T-cell (primary cell): Measurements from ENCODE around the gene NOB1. TPM values are rescaled to one million over a fixed set of nuclear protein-coding genes. Genes with fewer than 3 reads are reported as not detected.
"Not testable (repeated sequence)": the region's sequence is repeated elsewhere in the genome, so short reads cannot be mapped to it uniquely, and the experiment has no call there.

Source experiments
- ATAC-seq, 4 experiments: fragments of 200-7000 bp in 3 of 4; fragments of 150-1000 bp in 1 of 4; cut with Tn5 transposase; replicated peaks in 1 of 4; 1 replicate in 3 of 4; 2 replicates in 1 of 4; pipeline ENCODE4 v1.10.0; 2021; ENCODE audit warnings: moderate library complexity in 3 of 4, mild to moderate bottlenecking in 2 of 4, moderate number of reproducible peaks in 1 of 4
- CTCF ChIA-PET, 2 donors: fragments of 300-600 bp; sonication (Branson Sonifier 250); formaldehyde crosslinking; loops; one replicate each; lab custom pipeline; 2022; ENCODE audit warnings: antibody characterized with exemption in 2 of 2; lab: Charles Lee
- POLR2A ChIA-PET, 2 donors: fragments of 300-600 bp; sonication (Branson Sonifier 250); formaldehyde crosslinking; loops; one replicate each; lab custom pipeline; 2022; ENCODE audit warnings: antibody characterized with exemption in 2 of 2; lab: Charles Lee
- DNase-seq, 35 experiments: peaks; one replicate each; pipeline versions ENCODE4 v3.0.0 to v3.0.0-alpha.2; 2013 to 2023
- H3K27ac ChIP-seq: one replicate; pipeline ENCODE4 v1.5.1; 2013; ENCODE audit warnings: low read length
- H3K27me3 ChIP-seq, 2 experiments: replicated peaks in 1 of 2; 1 replicate in 1 of 2; 2 replicates in 1 of 2; pipeline versions ENCODE4 v1.6.1 to v1.7.0; 2013; ENCODE audit warnings: low read length in 1 of 2, mixed read lengths in 1 of 2; ENCODE audit not compliant: control insufficient read depth in 2 of 2, insufficient read depth in 2 of 2; ENCODE audit errors: extremely low read depth in 1 of 2
- H3K36me3 ChIP-seq, 2 donors: 1 replicate in 1 of 2; 2 replicates in 1 of 2; pipeline versions ENCODE4 v1.6.1 to v1.7.0; 2013; ENCODE audit warnings: low read length in 1 of 2; ENCODE audit not compliant: control insufficient read depth in 2 of 2, insufficient read depth in 1 of 2; ENCODE audit errors: extremely low read depth in 1 of 2
- H3K4me1 ChIP-seq, 2 experiments: 1 replicate in 1 of 2; 2 replicates in 1 of 2; pipeline versions ENCODE4 v1.6.1 to v1.7.0; 2013; ENCODE audit warnings: low read length in 2 of 2, mixed read lengths in 1 of 2; ENCODE audit not compliant: insufficient read depth in 2 of 2, control insufficient read depth in 1 of 2; ENCODE audit errors: extremely low read depth in 1 of 2
- H3K4me3 ChIP-seq, 2 donors: 1 replicate in 1 of 2; 2 replicates in 1 of 2; pipeline versions ENCODE4 v1.5.1 to v1.7.0; 2013; ENCODE audit warnings: mild to moderate bottlenecking in 2 of 2, low read length in 1 of 2, moderate library complexity in 1 of 2; ENCODE audit not compliant: control insufficient read depth in 1 of 2; ENCODE audit errors: extremely low read depth in 1 of 2
- H3K9me3 ChIP-seq: 2 replicates; pipeline ENCODE4 v1.7.0; 2013
- H3K27ac Mint-ChIP-seq, 2 donors: one replicate each; pipeline ENCODE4 v1.8.0; 2020 to 2021; ENCODE audit warnings: mild to moderate bottlenecking in 2 of 2, mixed read lengths in 2 of 2
- H3K27me3 Mint-ChIP-seq, 2 donors: one replicate each; pipeline ENCODE4 v1.8.0; 2021 to 2022; ENCODE audit warnings: mixed read lengths in 2 of 2
- H3K36me3 Mint-ChIP-seq: one replicate; pipeline ENCODE4 v1.8.0; 2021; ENCODE audit warnings: mixed read lengths
- H3K4me1 Mint-ChIP-seq, 3 donors: one replicate each; pipeline ENCODE4 v1.8.0; 2020 to 2022; ENCODE audit warnings: mixed read lengths in 3 of 3, mild to moderate bottlenecking in 1 of 3
- H3K4me3 Mint-ChIP-seq, 3 donors: one replicate each; pipeline ENCODE4 v1.8.0; 2020 to 2022; ENCODE audit warnings: mild to moderate bottlenecking in 3 of 3, mixed read lengths in 3 of 3, moderate library complexity in 3 of 3
- H3K9me3 Mint-ChIP-seq, 3 donors: one replicate each; pipeline ENCODE4 v1.8.0; 2020 to 2022; ENCODE audit warnings: mixed read lengths in 3 of 3
- WGBS: methylation state at CpG from one replicate; pipeline ENCODE4 v1.1.5; 2013; ENCODE audit warnings: missing lambda C conversion rate; ENCODE audit not compliant: insufficient coverage; 5-methylcytosine and 5-hydroxymethylcytosine counted together
- total RNA-seq, 35 experiments: library from RNA in 6 of 35; stranded (reverse) in 6 of 35; fragments of 120-200 nt in 1 of 35; gene quantifications; one replicate each; pipeline versions ENCODE4 v1.2.1 to v1.2.4 and lab custom pipeline; 2013 to 2026

The NOB1 gene
- total RNA-seq, 5 donors from 2014 or later (not counting 1 experiment from before 2014, with no cell fraction given): 29.7 to 66.1 (median 60.9) TPM

- Histone ChIP-seq H3K27me3 (no peaks in the 10 kb centered on the region), H3K36me3 (peaks cover 0 to 2% of the 10 kb centered on the region in 2 donors), H3K4me1 (peaks cover 2 to 23% of the 10 kb centered on the region in 2 experiments), H3K9me3 (no peaks in the 10 kb centered on the region), H3K27ac (no peak overlapping the region), H3K4me3 (no peak overlapping the region)
- peaks cover 13% of the 10 kb centered on the region for H3K36me3 Mint-ChIP-seq
- ATAC-seq (no peak), DNase-seq (no peak)
- no peak overlapping the region for H3K4me3 Mint-ChIP-seq
- WGBS: 67% methylated on average over 3 of the region's 5 CpGs
- ChIA-PET POLR2A (interaction anchor here in 1 of 2 donors (0.6 kb wide), 1 partner anchor 297 kb away, joined by 4 read pairs; no protein-coding TSS in a partner anchor), CTCF (interaction anchor here in 1 of 2 donors (0.6 kb wide), 1 partner anchor 15 kb away, joined by 3 read pairs; no protein-coding TSS in a partner anchor)
- H3K9me3 Mint-ChIP-seq: no peaks in the 10 kb centered on the region
- no peaks in the 10 kb centered on the region for H3K27me3 Mint-ChIP-seq
- peaks cover 46 to 63% (median 58%) of the 10 kb centered on the region in 3 donors for H3K4me1 Mint-ChIP-seq
- H3K27ac Mint-ChIP-seq: no peak overlapping the region
These were observed 12.9 kb upstream of the NOB1 start for GRCh38 chr16:69767459-69768229.

GRCh38 chr16:69763599-69763942, 8.8 kb upstream of the NOB1 start:
- ChIA-PET CTCF (interaction anchor here (0.6 to 1.2 kb wide), 2 partner anchors 9 to 359 kb away, joined by 4 to 14 read pairs; partner anchors contain the start of gene NOB1 (in 1 of the 2)), POLR2A (interaction anchor here in 1 of 2 donors (1.2 kb wide), 1 partner anchor 9 kb away, joined by 3 read pairs; the partner anchor contains the start of gene NOB1)
- no peaks in the 10 kb centered on the region for H3K27me3 Mint-ChIP-seq
- Histone ChIP-seq H3K27me3 (no peaks in the 10 kb centered on the region), H3K4me3 (no peak overlapping the region), H3K9me3 (no peaks in the 10 kb centered on the region), H3K27ac (peak overlapping the region; percentile 87), H3K36me3 (no peaks in the 10 kb centered on the region), H3K4me1 (peaks cover 6 to 22% of the 10 kb centered on the region in 2 experiments)
- H3K27ac Mint-ChIP-seq: peak overlapping the region; percentile 89 to 92
- peak overlapping the region; percentile 82 to 92 (median 91) for H3K4me3 Mint-ChIP-seq
- H3K4me1 Mint-ChIP-seq: peaks cover 26 to 47% (median 40%) of the 10 kb centered on the region in 3 donors
- DNase-seq (no peak), ATAC-seq (no peak)
- peaks cover 13% of the 10 kb centered on the region for H3K36me3 Mint-ChIP-seq
- no peaks in the 10 kb centered on the region for H3K9me3 Mint-ChIP-seq
- no CpG with 5 or more reads among the region's 5 CpGs for WGBS

DNA sequence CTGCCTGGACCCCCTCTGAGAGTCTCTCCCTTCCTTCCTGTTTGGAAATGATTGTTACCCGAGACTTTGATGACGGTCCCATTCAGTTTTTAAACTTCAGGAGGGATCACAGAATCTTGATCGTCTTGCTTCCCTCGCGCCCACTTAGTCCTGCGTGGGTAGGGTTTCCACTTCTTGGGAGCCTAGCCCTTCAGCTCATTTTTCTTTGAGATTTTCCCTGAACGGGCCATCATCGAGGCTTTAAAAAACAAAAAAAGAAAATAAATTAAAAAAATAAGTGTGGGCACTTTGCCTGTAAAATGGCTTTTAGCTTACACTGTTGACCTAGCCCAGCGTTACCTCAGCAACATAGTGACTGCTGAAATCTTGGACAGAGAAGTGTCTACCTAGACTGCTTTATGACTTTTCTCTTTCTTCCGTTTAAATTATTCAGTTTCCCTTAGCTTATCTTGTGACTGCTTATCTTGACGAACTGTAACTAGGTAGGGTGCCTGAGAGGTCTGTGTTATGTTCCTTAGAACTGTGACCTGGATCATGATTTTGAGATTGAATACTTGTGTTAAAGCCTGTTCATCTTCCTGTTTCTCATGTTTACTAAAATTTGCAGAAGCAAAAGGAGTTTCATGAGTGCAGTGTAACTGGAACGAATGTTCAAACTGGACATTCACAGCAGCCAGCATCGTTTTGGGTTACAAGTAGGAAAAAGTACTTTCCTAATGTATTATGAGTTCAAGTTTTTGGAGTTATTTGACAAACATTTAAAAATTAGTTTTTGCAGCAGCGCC, 8.3 kb upstream of the NOB1 start:
- Histone ChIP-seq H3K36me3 (no peaks in the 10 kb centered on the region), H3K4me1 (peaks cover 6 to 22% of the 10 kb centered on the region in 2 experiments), H3K27me3 (no peaks in the 10 kb centered on the region), H3K27ac (peak overlapping the region; percentile 87), H3K4me3 (peak overlapping the region; percentile 93 to 94), H3K9me3 (no peaks in the 10 kb centered on the region)
- POLR2A ChIA-PET: interaction anchor here (0.5 to 1.2 kb wide), 4 partner anchors 8 to 1249 kb away, joined by 3 to 6 read pairs (median 4); partner anchors contain the start of gene NOB1 (in 2 of the 2)
- DNase-seq: peak in 10 of 35 experiments; percentile 1 to 57 (median 13)
- peak; percentile 22 to 62 (median 28) for ATAC-seq
- Mint-ChIP-seq H3K4me1 (peaks cover 24 to 46% (median 39%) of the 10 kb centered on the region in 3 donors), H3K4me3 (peak overlapping the region; percentile 82 to 92 (median 91)), H3K27me3 (no peaks in the 10 kb centered on the region), H3K36me3 (peaks cover 13% of the 10 kb centered on the region), H3K27ac (peak overlapping the region; percentile 89 to 92), H3K9me3 (no peaks in the 10 kb centered on the region)
- CTCF ChIA-PET: interaction anchor here (0.6 to 1.2 kb wide), 2 partner anchors 8 to 358 kb away, joined by 4 to 14 read pairs; partner anchors contain the start of gene NOB1 (in 1 of the 2)
- 11% methylated on average over 9 of the region's 14 CpGs for WGBS

DNA sequence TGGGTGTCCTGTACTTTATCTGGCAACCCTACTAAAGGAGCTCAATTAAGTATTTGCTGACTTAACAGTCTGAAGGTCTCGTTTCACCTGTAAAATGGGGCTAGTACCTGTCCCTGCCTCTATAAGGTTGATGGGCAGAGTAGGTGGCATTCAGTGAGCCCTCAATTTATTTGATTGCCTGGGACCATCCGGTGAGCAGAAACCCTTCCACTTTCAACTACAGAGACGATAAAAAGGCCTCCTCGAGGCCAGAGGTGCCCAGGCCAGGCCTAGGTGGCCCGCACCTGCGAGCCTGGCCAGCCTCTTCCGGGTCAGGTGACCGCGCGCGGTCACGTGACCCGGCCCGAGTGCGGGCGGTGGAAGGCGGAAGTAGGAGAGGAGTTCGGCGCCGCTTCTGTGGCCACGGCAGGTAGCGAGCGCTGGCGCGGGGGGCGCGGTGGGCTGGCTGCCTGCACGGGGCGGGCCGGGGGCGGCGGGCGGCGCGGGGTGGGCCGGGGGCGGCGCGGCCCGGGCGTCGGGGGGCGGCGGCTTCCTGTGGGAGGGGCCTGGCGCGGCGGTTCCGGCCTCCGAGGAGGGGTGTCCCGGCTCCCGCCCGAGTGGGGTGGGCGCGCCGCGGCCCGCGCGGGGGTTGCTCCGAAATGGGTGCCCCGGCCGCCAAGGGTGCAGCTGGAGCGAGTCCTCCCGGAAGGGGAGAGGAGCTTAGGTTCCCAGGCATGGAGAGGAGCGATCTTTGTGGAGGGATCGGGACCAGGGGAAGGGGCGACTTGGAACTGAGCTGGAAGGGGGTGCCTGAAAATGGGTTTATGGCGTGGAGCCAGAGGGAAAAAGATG, 7.5 kb upstream of the NOB1 start, which contains the start of gene WWP2:
TSS of gene WWP2 (plus strand) at position 350 of the 831 bp plus-strand sequence. CDS start 24,679 bp downstream, outside the sequence.
- no peaks in the 10 kb centered on the region for H3K9me3 ChIP-seq
- H3K27ac Mint-ChIP-seq: peak within 1 kb of the TSS; percentile 98
- H3K36me3 Mint-ChIP-seq: peaks cover 10% of the 10 kb centered on the region
- peak; percentile 56 to 86 (median 77) for DNase-seq
- H3K27ac ChIP-seq: peak within 1 kb of the TSS; percentile 87
- H3K27me3 ChIP-seq: no peaks in the 10 kb centered on the region
- H3K4me3 ChIP-seq: peak within 1 kb of the TSS; percentile 93 to 94
- CTCF ChIA-PET: interaction anchor here in 1 of 2 donors (0.7 to 1.3 kb wide), 3 partner anchors 8 to 619 kb away, joined by 3 to 14 read pairs (median 3); partner anchors contain the start of gene NOB1
- H3K4me1 ChIP-seq: peaks cover 6 to 22% of the 10 kb centered on the region in 2 experiments
- ATAC-seq: peak; percentile 84 to 90 (median 87)
- no peaks in the 10 kb centered on the region for H3K36me3 ChIP-seq
- peaks cover 24 to 40% (median 34%) of the 10 kb centered on the region in 3 donors for H3K4me1 Mint-ChIP-seq
- no peaks in the 10 kb centered on the region for H3K9me3 Mint-ChIP-seq
- H3K27me3 Mint-ChIP-seq: no peaks in the 10 kb centered on the region
- H3K4me3 Mint-ChIP-seq: peak within 1 kb of the TSS; percentile 91 to 92 (median 92)
- 0% methylated on average over 27 of the region's 68 CpGs for WGBS
- POLR2A ChIA-PET: interaction anchor here (0.5 to 0.8 kb wide), 3 partner anchors 8 to 1249 kb away, joined by 3 to 6 read pairs (median 5); partner anchors contain the start of gene NOB1 (in 1 of the 2)

- not testable (repeated sequence) for H3K27ac ChIP-seq, H3K27ac Mint-ChIP-seq, H3K9me3 Mint-ChIP-seq, H3K27me3 ChIP-seq, H3K27me3 Mint-ChIP-seq, H3K4me3 ChIP-seq, H3K9me3 ChIP-seq, H3K36me3 Mint-ChIP-seq, ATAC-seq, DNase-seq, H3K4me3 Mint-ChIP-seq, H3K36me3 ChIP-seq
- peaks cover 28 to 33% (median 33%) of the 10 kb centered on the region in 3 donors for H3K4me1 Mint-ChIP-seq
- POLR2A ChIA-PET: interaction anchor here in 1 of 2 donors (0.8 kb wide), 1 partner anchor 33 kb away, joined by 3 read pairs; no protein-coding TSS in a partner anchor
- peaks cover 11 to 33% of the 10 kb centered on the region in 2 experiments for H3K4me1 ChIP-seq
- CTCF ChIA-PET: interaction anchor here in 1 of 2 donors (0.8 kb wide), 1 partner anchor 47 kb away, joined by 3 read pairs; no protein-coding TSS in a partner anchor
- WGBS: 97% methylated on average over 9 of the region's 13 CpGs
These were observed 2.6 kb upstream of the NOB1 start for GRCh38 chr16:69757375-69757774.
